CD4-positive, alpha-beta T cell treated with Interleukin-10 for 1 hour (primary cell): ENCODE measurements around the gene THSD7B.
"Not testable (repeated sequence)": the region's sequence is repeated elsewhere in the genome, so short reads cannot be mapped to it uniquely, and the experiment has no call there.

ENCODE experiments used
- DNase-seq: peaks from one replicate; pipeline ENCODE4 v3.0.0-alpha.2; 2020

THSD7B gene

DNA sequence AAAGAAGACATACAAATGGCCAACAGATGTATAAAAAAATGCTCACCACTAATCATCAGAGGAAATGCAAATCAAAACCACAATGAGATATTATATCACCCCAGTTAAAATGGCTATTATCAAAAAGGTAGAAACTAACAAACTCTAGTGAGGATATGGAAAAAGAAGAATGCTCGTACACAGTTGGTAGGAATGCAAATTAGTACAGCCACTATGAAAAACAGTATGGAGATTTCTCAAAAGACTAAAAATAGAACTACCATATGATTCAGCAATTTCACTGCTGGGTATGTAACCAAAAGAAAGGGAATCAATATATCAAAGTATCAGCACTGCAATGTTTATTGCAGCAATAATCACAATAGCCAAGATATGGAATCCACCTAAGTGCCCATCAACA is 679.6 kb downstream of the THSD7B start:
- DNase-seq = no peak

DNA sequence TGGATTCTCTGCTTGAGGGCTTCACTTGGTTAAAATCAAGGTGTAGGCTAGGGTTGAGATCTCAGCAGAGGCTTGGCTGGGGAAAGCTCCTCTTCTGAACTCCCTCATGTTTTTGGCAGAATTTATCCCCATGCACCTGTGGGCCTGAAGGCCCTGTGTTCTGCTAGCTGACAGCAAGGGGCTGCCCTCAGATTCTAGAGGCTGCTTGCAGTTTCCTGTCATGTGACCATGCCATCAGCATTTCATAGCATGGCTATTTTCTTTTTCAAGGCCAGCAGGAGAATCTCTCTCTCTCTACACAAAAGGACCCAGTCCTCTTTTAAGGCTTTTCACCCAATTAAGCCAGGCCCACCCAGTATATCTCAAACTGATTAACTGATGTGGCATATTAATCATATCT is 684.1 kb downstream of the THSD7B start:
- DNase-seq = no peak

DNA sequence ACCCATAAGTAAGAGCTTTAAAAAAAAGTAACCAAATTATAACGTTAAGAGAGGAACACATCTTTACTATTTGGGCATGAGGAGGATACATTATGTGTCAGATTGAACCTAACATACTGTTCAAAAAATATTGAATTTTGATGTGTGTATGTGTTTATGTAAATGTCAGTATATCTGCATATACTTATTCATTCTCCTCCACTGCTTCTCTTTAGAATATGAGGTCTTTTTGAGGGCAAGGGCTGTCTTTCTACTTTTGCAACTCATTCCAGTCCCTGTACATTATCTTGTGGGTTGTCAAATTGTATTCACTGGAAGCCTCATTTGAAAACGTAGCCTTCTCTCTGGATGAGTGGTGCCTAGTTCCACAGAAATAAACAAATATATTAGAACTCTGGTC is 689.5 kb downstream of the THSD7B start:
- no peak for DNase-seq

GRCh38 chr2:137467246-137467862 is 702.0 kb downstream of the THSD7B start:
- no peak for DNase-seq

GRCh38 chr2:137493261-137493660 is 727.9 kb downstream of the THSD7B start:
- no peak for DNase-seq

- no peak for DNase-seq
These were observed 735.3 kb downstream of the THSD7B start for GRCh38 chr2:137500599-137500998.

- no peak for DNase-seq
These were observed 741.9 kb downstream of the THSD7B start for GRCh38 chr2:137507237-137507636.

GRCh38 chr2:137508739-137509384 is 743.5 kb downstream of the THSD7B start:
- DNase-seq = no peak

- no peak for DNase-seq
These were observed 746.2 kb downstream of the THSD7B start for GRCh38 chr2:137511526-137511925.

DNA sequence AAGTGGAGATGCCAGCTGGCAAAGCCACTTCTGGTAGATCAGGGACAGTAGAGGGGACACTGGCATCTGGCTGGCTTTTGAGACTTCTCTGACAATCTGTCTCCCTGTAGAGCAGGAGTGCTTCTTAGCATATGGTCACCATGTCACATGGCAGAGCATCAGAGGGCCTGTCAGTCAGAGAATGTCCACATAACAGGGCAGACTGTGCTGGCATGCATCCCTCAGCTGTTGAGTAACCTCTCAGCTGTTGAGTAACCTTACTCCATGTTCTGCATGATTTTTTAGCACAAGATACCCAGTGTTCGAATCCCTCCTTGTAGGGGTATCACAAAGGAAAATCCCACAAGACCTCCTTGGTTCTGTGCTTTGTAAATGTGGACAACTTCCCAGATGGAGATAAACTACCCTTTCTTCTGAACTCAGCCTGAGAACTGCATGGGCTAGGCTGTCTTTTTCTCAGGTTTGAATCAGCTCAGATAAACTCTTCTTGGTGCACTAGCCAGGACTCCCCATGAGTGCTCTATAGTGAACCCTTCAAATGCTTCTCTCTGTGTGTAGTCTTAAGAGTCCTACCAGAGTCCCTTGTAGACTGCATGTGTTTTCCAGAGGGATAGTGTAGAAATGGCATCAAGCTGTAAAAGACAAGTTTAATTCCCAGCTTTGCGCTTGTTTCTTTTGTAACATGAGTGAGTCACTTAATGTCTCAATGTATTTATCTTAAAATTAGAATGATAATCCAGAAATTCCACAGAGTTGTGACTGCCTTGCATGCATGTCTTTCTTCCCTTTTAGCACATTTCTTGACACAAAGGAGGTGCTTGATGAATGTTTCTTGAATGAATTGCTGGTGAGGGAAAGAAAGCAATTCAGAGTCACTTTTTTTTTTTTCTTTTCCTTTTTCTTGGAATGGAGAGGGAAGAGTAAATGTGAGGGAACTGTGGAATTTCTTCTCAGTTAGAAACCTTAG is 756.6 kb downstream of the THSD7B start:
- no peak for DNase-seq

DNA sequence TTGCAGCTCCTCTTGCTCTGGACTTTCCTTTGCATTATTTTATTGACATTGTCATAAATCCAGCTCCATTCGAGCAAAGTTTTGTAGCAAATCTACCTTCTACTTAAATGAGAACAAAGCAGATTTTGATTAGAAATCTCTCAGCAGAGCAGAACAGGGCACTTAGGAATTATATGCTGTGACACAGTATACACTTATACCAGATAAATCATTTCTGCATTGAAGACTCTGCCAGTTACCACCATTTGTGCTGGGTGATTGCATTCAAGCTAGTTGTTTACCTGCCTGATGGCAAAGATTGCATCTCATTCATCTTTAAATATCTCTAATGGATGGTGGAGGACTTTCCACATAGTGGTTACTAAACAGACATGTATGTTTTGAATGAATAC is 757.3 kb downstream of the THSD7B start:
- no peak for DNase-seq

- no peak for DNase-seq
These were observed 758.6 kb downstream of the THSD7B start for GRCh38 chr2:137523931-137524330.

DNA sequence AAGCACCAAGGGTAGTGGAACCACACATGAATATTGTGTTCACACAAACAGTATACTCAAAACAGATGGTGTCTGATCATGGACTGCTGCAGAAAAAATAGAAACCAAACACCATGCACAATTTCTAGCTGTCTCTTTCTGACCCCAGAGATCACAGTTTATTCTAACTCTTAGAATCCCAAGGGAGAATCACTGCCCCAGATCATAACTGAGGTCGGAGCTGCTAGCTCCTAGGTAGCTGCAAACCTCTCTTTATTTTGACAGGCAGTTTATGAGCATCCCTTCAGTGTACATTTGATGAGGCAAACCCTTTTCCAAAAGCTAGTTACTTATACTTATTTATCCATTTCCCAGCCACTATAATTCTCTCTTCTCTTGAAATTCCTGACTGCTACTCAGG is 759.8 kb downstream of the THSD7B start:
- no peak for DNase-seq

DNA sequence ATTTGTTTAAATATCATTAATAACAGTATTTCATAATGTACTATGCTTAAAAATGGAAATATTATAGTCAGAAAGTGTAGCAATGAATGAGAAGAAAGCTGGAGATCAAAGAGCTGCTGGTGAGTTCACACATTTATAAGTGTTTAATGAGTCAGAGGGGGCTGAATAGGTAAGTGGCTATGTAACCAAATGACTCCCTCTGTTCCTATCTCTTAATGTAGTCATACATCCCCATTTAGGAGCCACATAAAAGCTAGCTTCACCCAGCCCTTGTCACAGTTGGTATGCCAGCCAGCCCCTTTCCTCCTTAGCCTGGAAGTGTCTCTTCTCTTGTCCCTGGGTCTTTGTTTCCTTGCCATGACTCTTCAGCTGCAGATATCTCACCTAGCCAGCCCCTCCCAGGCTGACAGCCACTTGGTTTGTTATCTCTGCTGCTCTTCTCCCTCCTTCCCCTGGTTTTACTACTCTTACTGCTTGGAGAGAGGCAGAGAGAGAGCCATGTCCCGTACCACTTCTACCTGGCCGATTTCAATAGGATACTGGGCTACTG is 760.4 kb downstream of the THSD7B start:
- no peak for DNase-seq

DNA sequence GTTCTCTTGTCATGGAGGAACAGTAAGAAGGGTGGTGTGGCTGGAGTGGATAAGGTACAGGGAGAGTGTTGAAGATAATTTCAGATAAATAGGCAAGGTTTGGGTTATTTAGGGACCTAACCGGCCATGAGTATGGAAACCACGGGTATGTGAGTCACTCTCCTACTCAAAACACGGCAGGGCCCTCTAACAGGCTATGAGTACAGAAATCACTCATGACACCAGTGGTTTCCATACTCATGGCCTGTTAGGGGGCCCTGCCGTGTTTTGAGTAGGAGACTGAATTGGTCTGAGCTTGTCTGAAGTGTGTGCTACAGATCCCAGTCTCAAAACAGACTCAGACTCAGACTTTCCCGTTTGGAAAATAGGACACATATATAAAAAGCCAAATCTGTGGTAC is 770.6 kb downstream of the THSD7B start:
- DNase-seq = no peak

GRCh38 chr2:137539336-137539735 is 774.0 kb downstream of the THSD7B start:
- DNase-seq = no peak

DNA sequence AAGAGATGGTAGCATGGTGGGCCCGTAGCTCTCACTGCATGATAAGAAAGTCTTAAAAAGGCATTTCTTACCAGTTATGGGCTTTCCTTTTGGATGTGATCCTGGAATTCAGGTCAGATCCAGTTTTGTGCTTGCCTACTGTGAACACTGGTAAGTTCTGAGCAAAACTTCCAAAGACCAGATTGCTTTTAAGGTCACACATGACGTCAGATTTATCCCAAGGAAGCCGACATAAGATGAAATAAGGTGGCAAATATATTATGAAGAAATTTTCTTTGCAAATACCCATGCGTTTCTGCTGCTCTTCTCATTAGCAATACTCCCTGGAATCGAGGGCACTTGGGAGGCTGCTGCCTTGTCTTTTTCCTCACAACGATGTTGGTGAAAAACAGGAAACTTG is 782.5 kb downstream of the THSD7B start:
- no peak for DNase-seq

DNA sequence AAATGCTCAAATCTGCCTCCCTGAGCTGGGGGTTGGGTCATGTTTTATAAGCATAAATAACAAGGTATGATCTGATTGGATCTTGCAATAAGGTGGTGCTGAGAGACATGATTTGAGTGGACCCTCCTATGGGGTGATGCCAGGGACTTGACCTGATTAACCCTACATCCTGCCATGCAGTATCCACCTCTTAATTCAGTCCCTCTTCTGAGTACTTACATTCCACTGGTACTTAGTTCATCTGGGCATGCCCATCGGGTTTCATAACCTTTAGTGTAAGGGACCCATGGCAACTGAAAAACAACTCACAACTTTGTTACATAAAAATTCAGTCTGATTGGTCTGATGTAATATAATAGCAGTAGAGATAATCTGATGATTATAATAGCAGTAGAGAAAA is 801.0 kb downstream of the THSD7B start:
- DNase-seq = no peak

GRCh38 chr2:137570484-137570883 is 805.1 kb downstream of the THSD7B start:
- no peak for DNase-seq

DNA sequence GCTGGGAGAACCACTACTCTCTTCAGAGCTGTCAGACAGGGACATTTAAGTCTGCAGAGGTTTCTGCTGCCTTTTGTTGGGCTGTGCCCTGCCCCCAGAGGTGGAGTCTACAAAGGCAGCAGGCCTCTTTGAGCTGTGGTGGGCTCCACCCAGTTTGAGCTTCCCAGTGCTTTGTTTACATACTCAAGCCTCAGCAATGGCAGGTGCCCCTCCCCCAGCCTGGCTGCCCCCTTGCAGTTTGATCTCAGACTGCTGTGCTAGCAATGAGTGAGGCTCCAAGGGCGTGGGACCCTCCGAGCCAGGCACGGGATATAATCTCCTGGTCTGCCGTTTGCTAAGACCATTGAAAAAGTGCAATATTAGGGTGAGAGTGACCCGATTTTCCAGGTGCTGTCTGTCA is 822.5 kb downstream of the THSD7B start:
- DNase-seq = not testable (repeated sequence)

- DNase-seq = not testable (repeated sequence)
These were observed 823.2 kb downstream of the THSD7B start for GRCh38 chr2:137588578-137588977.

DNA sequence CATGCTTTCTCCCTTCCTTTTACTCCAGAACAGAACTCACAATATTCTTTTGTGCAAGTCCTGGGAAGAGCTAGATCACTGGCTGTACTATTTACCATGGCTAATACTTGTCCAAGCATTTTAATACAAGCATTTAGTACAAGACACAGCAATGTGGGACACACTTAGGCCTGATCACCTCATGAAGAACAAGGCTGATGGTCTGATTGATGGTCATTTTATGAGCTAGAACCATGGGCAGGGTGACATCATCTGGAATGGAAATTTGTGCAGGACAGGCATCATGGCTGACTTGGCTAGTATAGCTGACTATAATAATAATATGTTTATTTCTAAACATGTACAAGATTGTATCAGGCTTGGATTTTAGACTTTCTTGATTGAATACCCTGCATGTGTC is 824.8 kb downstream of the THSD7B start:
- no peak for DNase-seq

GRCh38 chr2:137607722-137608318 is 842.5 kb downstream of the THSD7B start:
- DNase-seq = no peak
